D721Med (cell line): Measurements from ENCODE around the gene ANKRD28.

ENCODE experiments used
- DNase-seq: peaks from one replicate; pipeline ENCODE4 v3.0.0; 2011; ENCODE audit warnings: low spot score; ENCODE audit not compliant: insufficient read length
- FAIRE-seq: peaks from 2 replicates; lab custom pipeline; 2011; peaks lifted over from hg19 to GRCh38; lab: Jason Lieb, UNC
- TF ChIP-seq, protein P1 (sequence below): IDR thresholded peaks from 2 replicates; pipeline ENCODE4 v1.5.1; 2012; ENCODE audit warnings: mild to moderate bottlenecking, control low read depth; ENCODE audit not compliant: insufficient read depth; ENCODE audit errors: missing control alignments

Gene ANKRD28

DNA sequence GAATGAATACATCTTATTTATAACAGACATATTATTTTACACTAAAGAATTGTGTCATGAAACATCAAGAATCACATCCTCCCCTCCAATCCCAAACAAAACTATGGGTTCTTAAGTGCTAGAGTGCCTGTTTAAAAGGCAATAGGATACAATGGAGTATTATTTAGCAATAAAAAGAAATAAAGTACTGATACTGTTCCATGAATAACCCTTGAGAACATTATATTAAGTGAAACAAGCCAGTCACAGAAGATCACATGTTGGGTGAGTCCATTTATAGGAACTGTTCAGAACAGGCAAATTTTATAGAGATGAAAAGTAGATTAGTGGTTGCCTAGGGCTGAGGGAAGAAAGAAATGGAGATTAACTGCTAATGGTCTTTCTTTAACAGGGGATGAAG is 86.5 kb downstream of the ANKRD28 start:
- TF ChIP-seq, protein P1, sequence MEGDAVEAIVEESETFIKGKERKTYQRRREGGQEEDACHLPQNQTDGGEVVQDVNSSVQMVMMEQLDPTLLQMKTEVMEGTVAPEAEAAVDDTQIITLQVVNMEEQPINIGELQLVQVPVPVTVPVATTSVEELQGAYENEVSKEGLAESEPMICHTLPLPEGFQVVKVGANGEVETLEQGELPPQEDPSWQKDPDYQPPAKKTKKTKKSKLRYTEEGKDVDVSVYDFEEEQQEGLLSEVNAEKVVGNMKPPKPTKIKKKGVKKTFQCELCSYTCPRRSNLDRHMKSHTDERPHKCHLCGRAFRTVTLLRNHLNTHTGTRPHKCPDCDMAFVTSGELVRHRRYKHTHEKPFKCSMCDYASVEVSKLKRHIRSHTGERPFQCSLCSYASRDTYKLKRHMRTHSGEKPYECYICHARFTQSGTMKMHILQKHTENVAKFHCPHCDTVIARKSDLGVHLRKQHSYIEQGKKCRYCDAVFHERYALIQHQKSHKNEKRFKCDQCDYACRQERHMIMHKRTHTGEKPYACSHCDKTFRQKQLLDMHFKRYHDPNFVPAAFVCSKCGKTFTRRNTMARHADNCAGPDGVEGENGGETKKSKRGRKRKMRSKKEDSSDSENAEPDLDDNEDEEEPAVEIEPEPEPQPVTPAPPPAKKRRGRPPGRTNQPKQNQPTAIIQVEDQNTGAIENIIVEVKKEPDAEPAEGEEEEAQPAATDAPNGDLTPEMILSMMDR = no peak
- no peak for DNase-seq
- no peak for FAIRE-seq

DNA sequence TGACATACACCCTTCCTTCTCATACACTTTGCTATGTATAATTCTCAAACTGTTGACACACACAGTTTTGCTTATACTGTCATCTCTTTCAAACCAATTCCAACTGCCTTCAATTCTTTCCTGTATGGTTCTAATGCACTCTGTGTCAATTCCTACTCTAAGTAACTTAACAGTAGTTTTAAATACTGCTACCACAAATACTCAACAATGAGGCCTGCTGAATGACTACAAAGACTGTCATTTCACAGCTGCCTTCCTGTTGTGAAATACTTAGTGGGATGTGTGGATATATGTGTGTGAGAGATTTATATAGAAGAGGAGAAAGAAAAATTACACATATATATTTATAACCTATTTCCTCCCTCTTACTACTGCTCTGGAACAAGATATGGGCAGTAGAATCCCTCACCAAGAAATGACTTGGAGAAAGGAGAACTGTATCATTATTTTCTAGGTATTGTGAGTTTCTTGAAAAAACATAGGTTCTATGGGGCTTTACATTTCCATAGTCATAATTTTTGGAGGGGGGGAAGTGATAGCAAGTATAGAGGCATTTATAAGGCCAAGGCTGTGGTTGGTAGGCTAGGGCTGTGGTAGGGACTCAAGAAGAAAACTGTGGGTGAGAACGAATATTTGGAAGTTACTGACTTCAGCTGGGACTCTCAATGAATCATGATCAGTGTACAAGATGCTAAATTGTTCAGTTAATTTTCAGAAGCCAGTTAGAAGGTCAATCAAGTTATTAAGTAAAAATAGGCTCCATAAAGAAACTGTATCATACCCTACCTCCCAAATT is 88.7 kb downstream of the ANKRD28 start:
- FAIRE-seq (no peak), DNase-seq (no peak)
- TF ChIP-seq, protein P1 = no peak

DNA sequence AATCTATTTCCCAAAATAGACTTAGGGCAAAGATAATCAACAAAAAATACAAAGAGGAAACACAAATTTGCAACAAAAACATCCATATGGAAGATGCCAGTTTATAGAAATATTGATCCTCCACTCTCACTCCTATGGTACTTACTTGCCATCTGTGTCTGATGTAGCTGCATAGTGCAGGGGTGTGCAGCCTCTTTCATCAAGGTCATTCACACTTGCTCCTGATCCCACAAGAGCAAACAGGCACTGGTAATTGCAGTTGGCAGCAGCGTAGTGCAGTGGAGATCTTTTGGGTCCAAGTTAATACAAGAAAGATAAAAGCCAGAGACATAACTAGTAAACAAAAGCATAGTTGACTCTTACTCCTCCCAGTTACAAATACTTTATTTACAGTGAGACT is 90.0 kb downstream of the ANKRD28 start:
- DNase-seq (no peak), FAIRE-seq (no peak)
- TF ChIP-seq, protein P1 = no peak

DNA sequence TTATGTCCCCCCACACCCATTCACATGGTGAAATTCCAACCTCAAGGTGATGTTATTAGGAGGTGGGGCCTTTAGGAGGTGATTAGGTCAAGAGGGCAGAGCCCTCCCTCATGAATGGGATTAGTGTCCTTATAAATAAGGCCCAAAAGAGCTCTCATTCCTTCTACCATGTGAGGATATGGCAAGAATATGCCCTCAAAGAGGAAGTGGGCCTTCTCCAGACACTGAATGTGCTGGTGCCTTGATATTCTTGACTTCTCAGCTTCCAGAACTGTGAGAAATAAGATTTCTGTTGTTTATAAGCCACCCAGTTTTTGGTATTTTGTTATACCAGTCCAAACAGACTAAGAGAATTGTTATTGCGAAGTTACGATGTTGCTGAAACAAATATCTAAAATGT is 94.4 kb downstream of the ANKRD28 start:
- FAIRE-seq (no peak), DNase-seq (no peak)
- TF ChIP-seq, protein P1 = no peak

DNA sequence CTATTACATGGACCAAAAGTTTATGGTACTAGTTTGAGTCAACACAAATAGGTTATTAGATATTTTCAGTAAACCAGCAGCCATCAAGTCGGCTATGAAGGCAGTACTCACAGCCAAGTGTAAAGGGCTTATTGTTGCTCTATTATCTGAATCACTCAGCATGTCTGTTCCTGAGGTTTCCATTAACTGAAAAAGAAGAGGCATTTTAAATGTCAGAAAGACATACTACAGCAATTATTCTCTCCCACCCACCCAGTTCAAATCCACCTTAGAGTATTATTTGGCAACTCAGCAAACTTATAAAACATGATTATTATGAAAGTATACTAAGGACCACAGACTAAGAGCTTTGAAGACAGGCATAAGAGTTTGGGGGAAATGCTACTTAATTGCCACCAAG is 103.2 kb downstream of the ANKRD28 start:
- TF ChIP-seq, protein P1 = no peak
- FAIRE-seq (no peak), DNase-seq (no peak)

DNA sequence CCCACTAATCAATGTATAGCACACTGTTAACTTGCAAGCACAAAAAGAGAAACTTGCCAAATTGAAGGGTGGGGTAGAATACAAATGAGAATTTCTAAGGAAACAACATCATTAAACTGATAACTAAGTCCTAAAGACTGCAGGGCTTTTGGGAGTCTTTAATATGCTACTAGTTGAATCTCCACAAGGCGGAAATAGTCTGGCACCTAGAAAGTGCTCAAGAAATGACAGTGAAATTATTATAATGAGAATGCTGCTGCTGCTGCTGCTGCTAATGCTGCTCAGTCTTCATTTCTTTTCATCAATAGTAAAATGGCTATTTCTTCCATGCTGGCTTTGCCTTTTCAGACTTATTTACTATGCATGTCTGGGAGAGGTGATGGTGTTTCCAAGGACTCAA is 104.4 kb downstream of the ANKRD28 start:
- no peak for FAIRE-seq
- no peak for DNase-seq
- TF ChIP-seq, protein P1 = no peak

DNA sequence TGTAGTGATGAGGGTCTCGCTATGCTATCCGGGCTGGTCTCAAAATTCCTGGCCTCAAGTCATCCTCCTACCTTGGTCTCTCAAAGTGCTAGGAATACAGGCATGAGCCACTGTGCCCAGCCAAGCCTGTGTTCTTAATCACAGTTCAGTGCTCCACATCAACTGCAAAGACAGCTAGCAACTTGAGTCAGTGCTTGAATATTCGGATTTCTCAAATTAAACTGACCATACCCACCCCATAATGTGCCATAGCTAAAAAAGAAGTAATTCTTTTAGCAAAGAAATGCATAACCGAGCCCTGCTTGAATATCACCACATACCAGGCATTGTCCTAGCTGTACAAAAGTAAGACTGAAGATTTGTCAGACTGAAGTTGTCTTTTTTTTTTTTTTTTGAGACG is 107.0 kb downstream of the ANKRD28 start:
- no peak for FAIRE-seq
- TF ChIP-seq, protein P1 = no peak

More for the DNA sequence above, 107.0 kb downstream of the ANKRD28 start:
- DNase-seq = no peak
